ENCODE data around the gene GNB1.

GNB1 gene

DNA sequence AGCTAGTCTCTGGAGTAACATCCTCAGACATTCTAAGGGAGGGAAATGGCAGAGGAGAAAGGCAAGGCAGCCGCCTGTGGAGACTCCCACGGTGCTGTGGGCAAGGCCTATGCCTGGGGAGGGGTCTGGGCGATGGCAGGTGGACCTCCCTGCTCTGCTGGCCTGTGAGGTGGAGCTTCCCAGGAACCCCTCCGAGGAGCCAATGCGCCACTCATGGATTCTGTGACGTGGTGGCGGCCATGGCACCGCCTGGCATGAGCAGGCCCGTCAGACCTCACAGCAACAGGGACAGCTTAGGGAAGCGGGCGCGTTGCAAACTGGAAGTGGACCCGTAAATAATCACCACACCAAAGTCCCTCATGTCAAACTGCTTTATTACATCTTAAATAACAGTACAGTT is 106.0 kb downstream of the GNB1 start:
- no peak for DNase-seq (ENCODE audit: low read depth in 2 of 2)

DNA sequence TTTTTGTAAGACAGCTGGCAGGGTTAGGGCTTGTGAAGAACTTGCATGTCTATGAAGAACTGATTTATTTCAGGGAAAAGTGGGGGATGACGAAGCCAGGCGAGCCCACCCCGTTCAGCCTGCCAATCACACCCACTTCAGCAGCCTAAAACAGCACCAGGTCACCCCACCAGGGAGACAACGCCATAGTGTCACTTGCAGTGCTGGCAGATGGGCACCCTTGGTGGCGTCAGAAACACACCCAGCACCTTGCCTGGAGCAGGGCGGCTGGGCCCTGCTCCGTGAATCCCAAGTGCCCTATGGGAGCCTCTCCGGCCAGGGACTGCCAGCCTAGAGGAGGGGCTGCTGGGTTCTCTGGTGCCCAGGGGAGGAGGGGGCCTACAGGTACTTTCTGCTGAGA is 107.6 kb downstream of the GNB1 start:
- no peak for DNase-seq (ENCODE audit: low read depth in 2 of 2)

DNA sequence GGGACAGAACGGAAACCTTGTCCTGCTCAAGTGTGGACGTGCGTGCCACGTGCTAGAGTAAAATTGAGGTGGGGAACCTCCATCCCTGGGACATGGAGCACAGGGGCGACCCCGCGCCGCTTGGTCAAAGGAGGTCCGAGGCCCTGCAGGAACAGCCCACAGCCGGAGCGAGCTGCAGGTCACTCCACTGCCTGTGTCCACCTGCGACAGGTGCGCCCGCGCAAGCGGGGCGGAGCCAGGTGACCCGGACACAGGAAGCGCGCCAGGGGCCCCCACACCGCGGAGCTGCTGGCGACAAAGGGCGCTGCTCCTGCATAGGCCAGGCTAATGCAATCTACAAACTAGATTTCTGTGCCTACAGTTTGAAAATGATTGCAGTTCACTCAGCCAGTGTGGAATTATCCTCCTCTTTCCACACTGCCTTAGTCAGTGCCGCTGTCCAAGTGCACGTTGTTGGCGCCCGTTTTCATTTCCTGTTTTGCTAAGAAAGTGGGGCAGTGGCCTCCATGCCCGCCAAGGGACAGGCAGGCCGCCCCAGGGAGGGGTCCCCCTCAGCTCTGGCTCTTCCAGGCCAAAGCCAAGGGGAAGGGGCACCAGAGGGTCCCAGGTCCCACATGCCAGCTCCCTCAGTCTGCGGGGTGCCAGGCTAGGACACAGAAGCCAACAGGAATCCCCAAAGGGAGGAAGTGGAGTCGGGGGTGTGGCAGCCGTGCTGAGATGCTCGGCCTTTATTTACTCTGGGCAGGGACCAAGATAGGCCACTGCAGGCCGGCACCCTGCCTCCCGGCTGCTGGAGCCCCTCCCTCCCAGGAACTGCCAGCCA is 108.3 kb downstream of the GNB1 start:
- no peak for DNase-seq (ENCODE audit: low read depth in 2 of 2)

DNA sequence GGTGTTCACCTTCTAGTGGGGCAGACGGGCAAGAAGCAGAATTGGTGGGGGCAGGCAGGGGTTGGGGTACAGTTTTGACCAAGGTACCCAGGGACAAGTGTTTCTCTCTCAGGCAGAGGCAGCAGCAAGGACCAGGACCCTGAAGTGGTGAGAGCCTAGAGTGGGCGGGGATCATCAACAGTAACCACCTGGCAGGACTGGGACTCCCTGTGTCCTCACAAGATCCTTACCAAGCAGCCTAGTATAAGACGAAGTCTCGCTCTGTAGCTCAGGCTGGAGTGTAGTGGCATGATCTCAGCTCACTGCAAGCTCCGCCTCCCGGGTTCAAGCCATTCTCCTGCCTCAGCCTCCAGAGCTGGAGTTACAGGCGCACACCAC is 109.4 kb downstream of the GNB1 start:
- no peak for DNase-seq (ENCODE audit: low read depth in 2 of 2)

DNA sequence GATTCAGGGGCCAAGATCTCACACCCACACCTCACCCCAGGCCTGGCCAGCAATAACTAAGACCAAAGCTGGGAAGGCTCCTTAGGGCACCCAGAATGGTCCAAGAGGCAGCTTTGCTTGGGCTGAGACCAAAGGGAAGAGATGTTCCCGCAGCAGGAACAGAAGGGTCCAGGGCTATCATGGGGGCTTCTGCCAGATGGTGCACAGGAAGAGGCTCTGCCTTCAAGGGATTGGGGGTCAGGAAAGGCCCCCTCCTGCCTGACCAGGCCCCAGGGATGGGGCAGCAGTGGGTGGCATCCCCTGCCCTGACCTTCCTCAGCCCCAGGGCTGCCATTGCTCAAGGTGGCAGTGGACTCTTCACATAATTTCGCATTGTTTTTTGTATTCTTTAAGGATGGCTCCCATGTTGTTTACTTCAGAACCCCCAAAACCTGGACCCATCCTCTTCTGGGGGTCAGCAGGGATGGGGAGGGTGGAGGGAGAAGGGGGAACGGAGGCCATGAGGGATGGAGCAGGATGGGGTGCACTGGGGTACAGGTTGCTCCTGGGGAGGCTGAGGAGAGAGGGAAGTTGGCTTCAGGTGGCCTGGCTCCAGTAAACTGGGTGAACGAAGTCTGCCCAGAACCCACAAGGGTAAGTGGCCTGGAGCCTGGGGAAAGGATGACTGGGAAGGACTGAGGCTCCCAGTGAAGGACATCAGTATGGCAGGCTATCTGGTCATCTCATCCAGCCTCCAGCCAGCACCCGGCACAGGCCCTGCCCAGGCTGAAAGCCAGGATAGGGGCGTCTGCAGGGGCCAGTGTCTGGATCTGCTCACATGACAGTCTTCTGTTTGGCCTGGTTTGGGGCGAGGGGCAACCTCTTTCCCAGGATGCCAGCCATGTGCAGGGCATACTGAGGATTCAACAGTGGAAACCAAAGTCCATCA is 110.0 kb downstream of the GNB1 start:
- DNase-seq (ENCODE audit: low read depth in 2 of 2), result no peak

DNA sequence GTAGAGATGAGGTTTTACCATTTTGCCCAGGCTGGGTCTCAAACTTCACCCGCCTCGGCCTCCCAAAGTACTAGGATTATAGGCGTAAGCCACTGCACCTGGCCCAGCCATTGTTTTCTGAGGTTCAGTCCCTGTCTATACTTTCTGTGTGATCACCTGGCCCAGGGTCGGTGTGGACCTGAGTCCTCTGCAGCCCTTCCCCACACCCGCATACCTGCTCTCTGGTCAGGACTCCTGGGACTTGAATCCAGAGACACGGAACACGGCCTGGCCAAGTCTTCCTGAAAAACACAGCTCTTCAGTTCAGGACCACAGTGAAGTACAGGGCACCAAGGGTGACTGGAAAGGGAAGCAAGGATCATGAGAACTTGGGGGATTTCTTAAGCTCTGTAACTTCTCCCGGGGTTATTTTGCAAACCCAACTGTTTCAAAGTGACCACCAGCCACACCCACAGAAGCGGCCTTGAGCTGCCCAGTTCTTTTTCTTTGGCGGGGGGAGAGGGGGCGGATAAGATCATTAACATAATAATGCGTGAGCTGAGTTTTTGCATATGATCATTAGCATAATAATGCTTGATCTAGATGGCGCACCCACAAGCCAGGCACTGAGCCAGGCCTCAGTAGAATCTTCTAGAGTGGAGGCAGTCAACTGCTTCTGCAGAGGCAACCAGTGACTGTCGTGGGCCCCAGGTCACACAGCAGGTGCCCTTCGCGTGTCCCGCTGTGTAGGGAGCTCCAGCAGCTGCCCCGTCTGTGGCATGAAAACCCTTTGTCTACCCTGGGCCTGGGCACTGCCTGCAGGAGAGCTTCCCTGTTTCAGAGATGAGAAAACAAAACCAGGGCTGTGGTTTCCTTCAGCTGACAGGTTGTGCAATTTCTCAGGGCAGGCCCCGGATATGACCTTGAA is 110.9 kb downstream of the GNB1 start:
- DNase-seq (ENCODE audit: low read depth in 2 of 2), result no peak

DNA sequence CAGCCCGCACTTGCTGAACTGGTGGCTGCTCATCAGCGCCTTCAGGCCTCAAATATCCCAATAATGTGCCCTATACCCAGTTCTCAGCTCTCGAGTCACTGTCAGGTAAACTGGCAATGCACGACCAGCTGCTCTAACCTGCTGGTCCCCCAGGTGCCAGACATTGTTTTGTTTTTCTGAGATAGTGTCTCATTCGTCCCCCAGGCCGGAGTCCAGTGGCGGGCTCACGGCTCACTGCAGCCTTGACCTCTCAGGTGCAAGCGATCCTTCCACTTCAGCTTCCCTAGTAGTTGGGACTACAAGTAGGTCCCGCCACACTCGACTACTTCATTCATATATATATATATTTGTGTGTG is 111.6 kb downstream of the GNB1 start:
- no peak for DNase-seq (ENCODE audit: low read depth in 2 of 2)

DNA sequence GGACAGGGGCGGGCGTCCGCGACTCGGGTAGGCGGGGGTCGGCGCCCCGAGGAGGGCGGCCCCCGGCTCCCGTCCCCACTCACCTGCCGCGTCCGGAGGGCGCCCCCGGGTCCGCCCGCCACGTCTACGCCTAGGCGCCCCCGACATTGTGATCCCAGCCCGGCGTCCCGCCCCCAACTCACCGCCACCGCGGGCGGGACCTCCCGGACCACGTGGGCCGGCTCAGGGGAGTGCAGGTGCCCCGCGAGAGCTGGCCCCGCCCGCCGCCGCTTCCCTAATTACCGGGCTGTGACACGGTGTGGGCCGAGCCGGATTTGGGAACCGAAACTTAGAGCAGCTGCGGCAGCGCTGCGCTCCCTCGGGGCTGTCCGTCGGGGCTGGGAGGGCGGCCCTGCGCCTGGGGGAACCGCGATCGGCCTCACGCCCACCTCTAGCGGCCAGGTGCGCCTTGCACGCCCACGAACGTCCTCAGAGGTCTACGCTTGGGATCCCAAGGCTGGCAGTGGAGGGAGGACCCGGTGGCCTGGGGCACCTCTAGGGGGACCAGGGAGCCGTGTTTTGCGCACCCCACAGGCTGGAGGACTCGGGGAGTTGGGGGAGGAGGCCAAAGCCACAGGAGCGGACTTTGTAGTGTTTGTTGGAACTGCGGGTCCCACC is 112.1 kb downstream of the GNB1 start:
- DNase-seq (ENCODE audit: low read depth in 2 of 2), result peak; percentile 59 to 63

DNA sequence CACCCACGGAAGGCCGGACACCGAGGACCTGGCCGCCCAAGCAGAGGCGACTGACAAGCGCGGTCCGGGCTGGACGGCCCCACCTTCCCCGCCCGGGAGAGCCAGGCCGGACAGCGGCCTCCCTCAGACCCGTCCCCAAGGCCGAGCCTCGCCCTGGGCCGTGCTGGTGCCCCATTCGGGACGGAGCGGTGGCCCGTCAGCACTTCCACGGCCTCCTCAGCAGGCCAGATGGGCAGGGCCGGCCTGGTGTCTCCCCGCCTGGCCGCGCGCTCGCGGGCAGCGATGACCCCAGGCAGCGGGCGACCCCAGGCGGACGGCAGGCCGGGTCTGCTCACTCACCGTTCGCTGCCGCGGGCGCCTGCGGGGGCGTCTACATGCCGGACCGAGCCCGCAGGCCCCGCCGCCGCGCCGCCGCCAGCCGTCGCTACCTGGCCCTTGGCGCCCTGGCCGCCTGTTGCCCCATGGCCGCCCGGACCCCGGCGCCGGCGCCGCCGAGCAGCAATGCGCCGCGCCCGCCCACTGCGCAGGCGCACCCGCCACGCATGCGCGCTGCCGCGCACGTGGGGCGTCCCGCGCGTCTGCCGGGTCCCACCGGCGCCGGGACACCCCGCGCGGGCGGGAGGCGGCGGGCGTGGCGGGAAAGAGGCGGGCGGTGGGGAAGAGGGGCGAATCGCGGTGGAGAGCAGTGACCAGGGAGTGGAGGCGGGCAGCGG is 112.8 kb downstream of the GNB1 start, which contains the start of gene NADK:
NADK (minus strand) TSS at position 521 of the 713 bp plus-strand sequence. CDS start 13,064 bp downstream, outside the sequence.
- DNase-seq (ENCODE audit: low read depth in 2 of 2), result peak; percentile 51 to 52

DNA sequence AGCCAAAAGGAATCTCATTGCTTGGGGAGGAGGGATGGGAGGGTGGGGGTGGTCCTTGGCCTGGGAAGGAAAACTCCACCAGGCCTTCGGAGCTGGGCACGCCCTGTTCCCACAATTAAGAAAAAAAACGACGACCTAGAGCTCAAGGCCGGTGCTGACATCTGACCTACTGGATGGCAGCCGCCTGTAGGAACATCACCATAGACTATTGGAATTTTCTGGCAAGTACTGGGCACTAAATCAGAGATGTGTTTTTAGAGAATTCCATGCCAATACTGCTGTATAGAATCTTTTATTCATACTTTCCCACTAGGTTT is 113.3 kb downstream of the GNB1 start:
- DNase-seq (ENCODE audit: low read depth in 2 of 2), result no peak

DNA sequence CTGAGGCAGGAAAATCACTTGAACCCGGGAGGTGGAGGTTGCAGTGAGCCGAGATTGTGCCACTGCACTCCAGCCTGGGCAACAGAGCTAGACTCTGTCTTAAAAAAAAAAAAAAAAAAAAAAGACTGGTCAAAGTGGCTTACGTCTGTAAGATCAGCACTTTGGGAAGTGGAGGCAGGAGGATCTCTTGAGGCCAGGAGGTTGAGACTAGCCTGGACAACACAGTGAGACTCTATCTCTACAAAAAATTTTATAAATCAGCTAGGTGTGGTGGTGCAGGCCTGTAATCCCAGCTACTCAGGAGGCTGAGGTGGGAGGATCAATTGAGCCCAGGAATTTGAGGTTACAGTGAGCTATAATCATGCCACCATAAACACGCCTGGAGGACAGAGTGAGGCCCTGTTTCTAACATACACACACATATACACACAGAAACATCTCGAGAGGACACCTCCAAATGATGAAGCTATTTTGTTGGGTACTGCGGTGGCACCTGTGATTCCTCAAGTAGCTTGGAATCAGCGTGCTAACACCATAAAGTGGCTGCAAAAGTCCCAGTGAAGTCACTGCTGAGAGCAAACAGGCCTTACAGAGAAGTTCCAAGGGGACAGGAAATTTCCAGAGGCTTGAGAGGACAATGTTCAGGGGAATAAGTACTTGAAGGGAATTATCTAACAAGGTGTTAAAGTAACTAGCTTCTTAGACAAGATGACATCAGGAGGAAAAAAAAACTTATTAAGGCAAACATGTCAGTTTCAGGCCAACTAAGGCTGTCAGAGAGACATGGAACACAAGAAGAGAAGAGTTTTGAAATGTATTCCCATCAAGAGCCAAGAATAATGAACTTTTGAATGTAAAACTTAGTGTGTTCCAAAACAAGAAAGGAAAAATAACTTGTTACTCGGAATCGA is 114.0 kb downstream of the GNB1 start:
- DNase-seq (ENCODE audit: low read depth in 2 of 2), result no peak

DNA sequence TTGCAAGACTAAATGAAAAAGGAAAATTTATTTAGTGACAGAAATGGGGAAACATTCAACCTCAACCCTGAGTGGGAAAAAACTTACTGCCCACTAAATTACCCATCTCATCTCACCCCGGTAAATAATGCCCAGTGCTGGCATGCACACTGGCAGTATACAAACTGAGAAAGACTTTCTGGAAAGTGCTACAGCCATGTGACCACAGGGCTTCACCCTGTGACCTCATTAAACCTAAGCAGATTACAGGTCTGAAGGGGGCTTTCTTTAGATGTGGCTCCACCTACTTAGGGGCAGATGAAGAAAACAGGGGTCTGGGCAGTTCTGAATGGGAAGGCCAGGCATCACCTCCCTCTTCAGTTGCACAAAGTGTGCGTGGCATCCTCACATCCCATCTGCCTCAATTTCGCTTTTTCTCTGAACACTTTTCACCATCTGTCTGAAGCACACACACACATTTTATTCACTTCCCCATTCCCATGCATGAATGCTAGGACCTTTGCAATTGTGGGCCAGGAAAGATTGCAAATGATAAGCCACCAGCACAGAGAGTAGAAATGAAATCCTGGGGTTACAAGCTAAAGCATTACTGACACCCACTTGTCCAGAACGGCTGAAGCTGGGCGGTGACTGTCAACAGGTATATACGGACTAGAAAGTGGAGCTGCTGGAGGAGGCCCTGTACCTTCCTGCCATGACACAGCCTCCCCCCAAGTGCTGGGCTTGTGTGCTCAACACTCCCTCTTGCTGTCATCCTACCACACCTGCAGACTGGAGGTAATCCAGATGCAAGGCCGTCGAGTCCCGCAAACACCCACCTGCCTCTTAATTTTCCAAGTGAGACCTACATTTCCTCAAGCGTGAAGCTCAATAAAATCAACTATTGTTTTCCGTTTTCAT is 115.3 kb downstream of the GNB1 start:
- no peak for DNase-seq (ENCODE audit: low read depth in 2 of 2)

DNA sequence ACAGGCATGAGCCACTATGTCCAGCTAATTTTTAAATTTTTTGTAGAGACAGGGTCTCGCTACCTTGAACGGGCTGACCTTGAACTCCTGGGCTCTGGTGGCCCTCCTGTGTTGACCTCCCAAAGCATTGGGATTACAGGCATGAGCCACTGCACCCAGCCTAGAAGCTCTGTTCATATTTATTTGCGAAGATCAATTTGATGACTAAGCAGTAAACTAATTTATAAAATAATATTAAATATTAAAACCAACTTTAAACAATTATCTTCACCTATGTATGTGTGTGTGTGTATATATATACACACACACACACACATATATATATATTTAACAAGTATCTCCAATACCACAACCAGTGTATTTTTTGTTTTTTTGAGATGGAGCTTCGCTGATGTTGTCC is 117.0 kb downstream of the GNB1 start:
- DNase-seq (ENCODE audit: low read depth in 2 of 2), result no peak

DNA sequence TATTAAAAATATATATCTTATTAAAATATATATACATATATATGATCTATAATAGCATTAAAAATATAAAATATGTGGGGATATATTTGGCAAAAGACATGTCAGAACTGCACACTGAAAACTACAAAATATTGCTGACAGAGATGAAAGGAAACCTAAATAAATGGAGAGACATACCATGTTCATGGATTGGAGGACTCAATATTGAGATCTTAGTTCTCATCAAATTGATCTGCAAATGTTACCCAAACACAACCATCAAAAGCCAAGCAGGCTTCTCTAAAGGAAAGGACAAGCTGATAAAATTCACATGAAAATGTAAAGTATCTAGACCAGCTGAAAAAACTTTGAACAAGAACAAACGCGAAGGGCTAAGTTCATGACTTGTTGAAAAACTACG is 119.8 kb downstream of the GNB1 start:
- DNase-seq (ENCODE audit: low read depth in 2 of 2), result no peak

DNA sequence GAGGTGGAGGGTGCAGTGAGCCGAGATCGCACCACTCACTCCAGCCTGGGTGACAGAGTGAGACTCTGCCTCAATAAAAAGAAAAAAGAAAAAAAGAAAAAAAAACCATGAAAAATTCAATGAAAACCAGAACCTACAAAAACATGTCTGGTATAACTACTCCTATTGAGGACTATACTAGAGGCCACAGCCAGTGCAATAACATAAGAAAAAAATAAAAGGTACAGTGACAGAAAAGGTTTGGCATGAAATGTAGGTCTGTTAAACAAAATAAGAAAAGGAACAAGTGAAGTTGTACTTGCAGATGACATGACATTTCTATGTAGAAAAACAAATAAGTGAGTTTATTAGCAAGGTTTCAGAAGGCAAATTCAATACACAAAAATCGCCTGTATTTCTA is 120.8 kb downstream of the GNB1 start:
- no peak for DNase-seq (ENCODE audit: low read depth in 2 of 2)

DNA sequence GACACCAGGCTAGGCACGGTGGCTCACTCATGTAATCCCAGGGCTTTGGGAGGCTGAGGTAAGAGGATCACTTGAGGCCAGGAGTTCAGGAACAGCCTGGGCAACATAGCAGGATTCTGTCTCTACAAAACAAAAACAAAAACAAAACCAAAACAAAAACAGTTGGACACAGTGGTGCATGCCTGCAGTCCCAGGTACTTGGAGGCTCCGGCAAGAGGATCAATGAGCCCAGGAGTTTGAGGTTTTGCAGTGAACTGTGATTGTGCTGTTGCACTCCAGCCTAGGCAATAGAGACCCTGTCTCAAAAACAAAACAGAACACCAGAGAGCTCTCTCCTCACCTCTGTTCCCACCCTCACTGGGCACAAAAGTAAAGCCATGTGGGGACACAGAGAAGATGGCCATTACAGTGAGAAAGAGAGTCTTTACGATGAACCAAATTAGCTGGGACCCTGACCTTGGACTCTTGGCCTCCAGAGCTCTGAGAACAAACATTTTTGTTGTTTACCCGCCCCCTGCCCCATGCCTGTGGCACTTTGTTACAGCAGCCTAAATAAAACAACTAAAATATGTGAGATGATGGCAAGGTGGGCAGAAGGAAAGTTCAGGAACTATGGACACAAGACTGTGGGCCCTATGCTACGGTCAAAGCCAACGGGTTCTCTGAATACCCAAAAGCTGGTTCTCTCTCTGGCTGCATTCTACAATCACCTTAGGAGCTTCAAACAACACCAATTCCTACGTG is 122.5 kb downstream of the GNB1 start:
- no peak for DNase-seq (ENCODE audit: low read depth in 2 of 2)

DNA sequence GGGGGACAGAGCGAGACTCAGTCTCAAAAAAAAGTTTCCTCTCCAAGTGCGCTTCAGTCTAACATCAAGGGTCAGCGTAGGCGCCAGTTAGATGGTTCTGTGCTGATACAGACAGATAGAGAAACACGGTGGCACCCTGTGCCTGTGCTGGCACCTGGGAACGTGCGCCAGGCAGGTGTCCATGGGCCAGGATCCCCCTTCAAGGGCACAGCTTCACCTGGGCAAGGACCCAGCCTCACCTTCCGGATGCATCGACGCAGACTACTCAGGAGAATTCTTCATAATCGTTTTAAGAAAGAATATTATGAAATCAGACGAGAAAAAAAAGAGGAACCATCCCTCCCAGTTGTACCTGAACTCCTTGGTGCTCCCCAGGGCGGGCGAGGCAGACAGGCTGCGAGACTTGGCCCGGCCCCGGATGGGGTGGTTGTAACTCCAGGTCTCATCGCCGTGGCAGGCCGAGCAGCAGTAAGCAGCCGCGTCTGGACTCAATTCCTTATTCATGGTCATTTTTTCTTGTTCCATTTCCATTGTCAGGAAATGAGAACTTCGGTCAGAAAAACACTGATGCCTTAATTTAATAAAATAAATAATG is 125.9 kb downstream of the GNB1 start:
- DNase-seq (ENCODE audit: low read depth in 2 of 2), result no peak

All from activated CD4-positive, alpha-beta T cell treated with anti-CD3 and anti-CD28 coated beads for 24 hours (primary cell).